Stimulated activated CD4-positive, alpha-beta T cell treated with anti-CD3 and anti-CD28 coated beads, Interleukin-4, amount 100 ng/mL, for 48 hours (primary cell): Measurements from ENCODE around the gene IRF2.

Experiments
- DNase-seq, 2 donors: peaks; one replicate each; pipeline ENCODE4 v3.0.0-alpha.2; 2020; ENCODE audit warnings: low read depth in 2 of 2

Gene IRF2

DNA sequence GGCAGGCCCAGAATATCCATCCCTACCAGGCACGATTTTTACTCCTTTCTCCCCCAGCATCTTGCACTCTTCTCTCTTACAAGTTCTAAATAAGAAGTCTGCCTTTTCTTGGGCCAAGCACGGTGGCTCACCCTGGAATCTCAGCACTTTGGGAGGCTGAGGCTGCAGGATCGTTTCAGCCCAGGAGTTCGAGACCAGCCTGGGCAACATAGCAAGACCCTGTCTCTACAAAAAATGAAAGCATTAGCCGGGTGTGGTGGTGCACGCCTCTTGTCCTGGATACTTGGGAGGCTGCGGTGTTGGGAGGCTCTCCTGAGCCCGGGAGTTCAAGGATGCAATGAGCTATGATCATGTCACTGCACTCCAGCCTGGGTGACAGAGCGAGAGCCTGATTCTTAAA, 64.8 kb downstream of the IRF2 start:
- no peak for DNase-seq

DNA sequence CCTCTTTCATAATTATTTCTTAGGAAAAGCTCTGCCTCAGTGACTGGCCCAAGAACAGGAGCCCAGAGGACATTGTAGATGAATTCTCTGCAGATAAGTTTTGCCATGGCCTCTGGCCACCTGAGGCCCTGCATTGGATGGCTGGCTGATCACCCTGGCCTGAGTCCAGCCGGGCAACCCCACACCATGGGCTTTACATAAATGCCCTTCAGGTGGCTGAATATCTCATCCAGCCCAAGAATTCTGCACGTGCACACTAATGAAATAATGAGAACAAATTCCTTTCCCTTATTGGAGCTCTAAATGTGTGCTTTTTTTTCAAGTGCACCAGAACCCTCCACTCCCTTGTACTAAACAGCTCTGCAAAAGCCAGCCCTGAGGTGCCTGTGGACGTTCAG, 65.7 kb downstream of the IRF2 start:
- DNase-seq, result no peak

DNA sequence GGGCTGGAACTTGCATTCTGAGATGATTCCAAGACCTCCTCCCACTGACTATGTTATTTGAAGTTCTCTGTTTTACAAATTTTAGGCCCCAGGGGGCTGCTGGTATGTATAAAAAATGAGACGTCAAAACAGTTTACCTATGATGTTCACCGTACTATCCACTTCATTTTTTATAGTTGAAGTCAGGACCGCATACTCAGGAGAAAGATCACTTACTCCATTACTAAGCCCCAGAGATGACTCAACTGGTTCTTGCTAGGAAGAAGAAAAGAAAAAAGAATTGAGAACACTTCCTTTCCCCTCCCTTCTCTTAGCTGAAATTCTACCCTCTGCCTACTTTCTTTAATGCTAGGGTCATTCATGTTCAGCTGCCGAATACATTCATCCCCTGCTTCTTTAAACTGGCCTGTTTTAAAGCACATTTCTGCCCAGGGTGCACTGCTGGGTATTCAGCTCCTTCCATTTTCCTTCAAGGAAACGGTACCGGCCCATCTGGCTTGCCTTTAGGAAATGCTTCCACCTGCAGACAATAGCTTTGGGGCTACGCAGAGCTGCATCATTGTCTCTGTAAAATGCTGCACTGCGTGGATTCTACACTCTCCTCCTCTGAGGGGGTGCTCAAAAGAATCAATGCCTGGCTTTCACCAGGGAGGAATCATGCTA, 66.2 kb downstream of the IRF2 start:
- DNase-seq, result no peak

DNA sequence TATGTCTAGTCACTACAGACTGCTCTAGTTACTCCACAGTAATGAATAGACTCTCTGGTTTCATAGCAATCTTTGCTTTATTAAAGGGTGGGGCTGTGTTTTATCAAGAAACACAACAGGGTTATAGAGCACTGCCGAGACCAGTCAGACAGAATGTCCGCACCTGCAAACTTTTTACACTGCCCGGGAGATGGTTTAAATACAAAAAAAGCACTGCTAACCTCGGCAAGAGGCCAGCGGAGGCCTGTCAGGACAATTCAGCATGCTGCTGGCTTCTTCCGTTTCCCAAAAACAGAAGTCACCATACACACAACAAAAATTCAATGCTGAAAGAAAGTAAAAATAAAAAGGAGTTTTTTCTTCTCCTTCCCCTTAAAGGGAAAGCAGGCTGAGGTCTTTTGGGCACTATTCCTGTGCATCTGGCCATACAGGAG, 67.4 kb downstream of the IRF2 start:
- DNase-seq, result no peak

DNA sequence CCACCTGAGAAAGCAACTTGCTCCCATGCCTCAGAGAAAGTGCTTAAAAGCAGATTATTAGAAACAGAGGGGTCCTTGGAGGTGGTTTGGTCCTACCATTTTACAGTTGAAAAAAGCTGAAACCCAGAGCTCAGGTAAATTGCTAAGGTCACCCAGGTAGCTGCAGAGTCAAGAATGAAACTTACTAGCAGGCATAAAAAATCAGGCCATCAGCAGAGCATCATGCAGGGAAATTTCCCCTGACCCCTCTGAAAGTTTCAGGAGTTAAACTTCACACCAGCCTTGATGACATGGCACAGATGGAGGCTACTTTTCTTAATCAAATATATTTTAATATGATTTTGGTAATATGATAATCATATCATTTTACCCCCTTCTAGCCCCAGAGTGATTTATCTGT, 70.3 kb downstream of the IRF2 start:
- no peak for DNase-seq

DNA sequence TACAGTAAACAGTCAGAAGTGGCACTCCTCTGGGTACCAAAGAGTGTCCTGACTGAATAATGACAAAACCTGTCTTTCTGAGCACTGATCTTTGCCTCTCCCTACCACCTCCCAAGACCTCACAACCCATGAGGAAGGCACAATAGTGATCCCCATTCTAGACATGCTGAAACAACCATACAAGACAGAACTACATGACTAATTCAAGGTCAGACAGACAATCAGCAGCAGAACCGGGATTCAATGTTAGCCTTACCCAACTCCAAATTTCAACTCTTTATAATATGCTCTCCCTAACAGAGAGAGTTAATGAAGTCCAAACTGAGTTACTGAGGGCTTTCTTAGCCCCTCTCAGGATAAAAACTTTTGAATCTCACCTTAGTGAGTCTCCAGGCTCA, 71.0 kb downstream of the IRF2 start:
- no peak for DNase-seq

DNA sequence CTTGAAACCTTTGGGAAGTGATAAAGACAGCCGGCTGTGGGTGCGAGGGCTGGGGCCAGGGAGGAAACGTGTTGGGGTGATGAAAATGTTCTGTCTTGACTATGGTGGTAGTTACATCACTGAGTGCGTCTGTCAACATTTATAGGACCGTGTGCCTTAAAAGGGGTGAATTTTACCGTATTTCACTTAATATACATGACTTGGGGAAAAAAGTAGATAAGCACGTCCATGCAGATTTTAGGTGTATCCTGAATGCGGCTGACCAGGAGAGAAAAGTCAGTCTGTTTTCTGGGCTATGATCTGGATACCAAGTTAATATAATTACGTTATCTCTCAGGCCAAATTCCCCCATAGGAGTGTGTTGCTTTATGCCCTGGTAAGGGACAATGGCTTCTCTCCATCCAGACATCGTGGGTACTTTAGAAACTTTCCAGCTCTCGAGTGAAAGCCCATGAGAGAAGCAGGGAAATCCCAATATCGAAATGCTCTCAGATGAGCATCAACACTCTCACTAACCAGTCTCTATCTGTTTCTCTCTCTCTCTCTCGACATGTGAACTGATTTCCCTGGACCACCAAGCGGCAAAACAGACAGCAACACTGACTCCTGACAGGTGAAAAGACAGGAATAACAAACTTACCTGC, 71.5 kb downstream of the IRF2 start:
- DNase-seq, result no peak

DNA sequence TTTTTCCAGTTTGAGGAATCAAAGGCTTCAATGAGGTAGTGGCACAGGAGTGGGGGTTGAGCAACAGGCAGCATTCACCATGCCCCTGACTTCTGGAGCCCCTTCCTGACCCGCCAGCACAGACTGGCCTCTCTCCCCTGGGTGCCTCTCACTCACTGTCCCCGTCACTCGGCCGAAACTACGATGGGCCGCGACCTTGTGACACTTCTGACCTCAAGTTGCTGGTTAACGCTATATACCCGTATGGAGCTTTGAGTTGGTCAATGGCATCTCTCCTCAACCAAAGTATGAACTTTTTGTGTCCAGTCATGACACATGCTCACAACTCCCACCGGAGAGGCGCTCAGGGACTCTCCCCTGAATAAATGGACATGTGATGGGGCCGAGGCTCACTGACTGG, 72.1 kb downstream of the IRF2 start:
- no peak for DNase-seq

DNA sequence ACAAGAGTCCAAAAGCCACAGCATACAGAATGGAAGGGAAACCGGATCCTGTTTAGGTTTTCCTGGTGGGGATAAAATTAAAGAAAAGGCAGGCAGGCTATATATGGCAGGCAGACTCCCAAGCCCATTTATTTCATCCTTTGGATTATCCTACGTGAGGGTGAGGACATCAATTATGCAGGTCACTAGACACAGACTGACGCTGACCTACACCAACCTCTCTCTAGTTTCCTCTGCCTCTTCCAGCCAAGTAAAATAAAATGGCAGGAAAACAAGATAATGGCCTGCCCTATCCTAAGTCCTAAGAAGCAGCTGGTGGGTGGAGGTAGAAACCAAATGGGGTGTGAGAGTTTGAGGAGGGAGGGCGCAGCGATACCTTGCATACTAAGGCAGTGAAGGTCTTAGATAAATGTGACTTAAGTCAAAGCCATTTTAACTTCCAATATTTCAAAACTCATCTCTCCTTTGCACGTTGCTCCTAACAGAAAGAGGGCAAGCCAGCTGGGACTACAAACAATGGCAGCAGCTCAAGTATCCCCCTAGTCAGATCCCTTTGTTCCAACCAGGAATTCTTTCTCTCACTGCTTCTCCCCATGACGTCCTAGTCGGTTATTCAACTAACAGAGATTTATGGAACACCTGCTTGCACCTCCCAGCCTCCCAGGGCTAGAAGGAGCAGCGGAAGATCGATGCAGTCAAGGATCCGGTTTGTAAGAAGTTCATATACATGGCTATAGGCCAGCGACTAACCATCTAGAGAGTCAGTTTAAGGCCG, 72.8 kb downstream of the IRF2 start:
- DNase-seq, result no peak

DNA sequence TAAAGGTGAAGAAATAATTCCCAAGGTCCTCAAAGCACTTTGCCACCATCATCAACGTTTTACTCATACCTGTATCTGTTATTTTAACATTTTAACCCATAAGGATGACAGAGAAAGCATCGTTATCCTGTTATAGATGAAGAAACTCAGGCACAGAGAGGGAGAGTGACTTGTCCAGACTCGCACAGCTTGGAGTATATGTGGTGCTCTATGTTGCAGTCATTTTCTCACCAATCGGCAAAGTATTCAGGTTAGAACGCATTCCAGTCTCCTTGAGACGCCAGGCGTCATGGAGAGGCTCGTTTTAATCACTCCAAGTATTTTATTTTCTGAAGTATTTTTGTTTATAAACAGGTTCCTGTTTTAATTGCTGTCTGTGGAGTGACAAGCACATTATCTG, 73.5 kb downstream of the IRF2 start:
- DNase-seq, result no peak

DNA sequence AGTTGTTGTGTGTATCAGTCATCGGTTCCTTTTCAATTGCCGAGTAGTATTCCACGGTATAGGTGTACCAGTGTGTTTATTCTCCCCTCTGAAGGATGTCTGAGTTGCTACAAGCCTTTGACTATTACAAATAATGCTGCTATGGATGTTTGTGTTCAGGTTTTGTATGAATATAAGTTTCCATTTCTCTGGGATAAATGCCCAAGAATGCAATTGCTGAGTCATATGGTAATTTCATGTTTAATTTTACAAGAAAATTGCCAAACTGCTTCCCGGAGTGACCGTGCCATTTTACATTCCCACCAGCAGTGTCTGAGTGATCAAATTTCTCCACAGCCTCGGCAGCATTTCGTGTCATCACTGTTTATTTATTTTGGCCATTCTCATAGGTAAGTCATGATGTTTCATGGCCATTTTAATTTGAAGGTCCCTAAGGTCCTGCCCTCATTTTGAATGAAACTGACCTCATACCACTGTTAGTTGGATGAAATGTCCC, 73.9 kb downstream of the IRF2 start:
- no peak for DNase-seq

DNA sequence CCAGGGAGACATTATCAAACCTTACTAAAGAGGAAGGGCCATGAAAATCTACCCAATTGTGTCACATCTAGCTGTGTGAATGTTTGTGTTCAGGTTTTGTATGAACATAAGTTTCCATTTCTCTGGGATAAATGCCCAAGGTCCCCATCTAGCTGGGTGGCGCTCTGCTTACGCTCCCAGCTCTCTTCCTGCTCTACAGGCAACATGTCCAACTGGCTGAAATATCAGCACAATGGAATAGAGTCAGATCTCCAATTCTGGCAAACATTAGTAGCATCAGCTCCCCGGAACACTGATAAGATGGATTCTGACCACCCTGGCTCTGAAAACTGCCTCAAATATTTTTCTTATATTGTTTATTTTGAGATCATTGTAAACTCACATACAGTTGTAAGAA, 74.8 kb downstream of the IRF2 start:
- no peak for DNase-seq

DNA sequence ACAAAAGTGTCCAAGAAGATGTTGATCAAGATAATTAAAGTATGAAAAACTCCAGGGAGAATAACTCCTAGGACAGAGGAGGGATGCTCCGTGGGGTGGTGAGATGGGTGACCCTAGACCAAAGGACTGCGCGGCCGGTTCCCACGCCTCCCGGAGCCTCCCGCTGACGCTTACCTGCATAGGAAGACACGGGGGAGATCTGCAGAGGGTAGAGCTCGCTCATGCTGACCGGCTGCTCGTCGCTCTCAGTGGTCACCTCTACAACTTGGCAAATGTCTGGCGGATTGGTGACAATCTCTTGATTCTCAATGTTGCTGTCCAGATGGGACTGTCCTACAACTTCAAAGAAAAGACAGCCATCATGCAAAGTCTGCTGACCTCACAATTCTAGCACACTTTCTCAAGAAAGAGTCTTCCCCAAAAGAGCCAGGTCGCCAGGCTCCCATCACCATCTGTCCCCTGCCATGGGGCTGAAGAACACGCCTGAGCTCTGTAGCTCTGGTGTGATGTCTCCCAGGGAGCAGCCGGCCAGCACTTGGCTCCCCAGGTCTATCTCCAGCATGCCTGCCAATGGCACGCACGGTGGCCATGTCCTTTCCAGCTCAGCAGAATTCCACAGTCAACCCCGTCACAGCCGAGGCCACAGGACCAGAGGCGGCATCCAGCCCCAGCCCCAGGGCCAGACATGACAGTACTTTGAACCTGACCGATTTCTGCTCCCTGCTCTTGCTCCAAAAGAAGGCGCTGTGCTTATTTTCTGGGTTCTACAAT, 75.4 kb downstream of the IRF2 start:
- no peak for DNase-seq

DNA sequence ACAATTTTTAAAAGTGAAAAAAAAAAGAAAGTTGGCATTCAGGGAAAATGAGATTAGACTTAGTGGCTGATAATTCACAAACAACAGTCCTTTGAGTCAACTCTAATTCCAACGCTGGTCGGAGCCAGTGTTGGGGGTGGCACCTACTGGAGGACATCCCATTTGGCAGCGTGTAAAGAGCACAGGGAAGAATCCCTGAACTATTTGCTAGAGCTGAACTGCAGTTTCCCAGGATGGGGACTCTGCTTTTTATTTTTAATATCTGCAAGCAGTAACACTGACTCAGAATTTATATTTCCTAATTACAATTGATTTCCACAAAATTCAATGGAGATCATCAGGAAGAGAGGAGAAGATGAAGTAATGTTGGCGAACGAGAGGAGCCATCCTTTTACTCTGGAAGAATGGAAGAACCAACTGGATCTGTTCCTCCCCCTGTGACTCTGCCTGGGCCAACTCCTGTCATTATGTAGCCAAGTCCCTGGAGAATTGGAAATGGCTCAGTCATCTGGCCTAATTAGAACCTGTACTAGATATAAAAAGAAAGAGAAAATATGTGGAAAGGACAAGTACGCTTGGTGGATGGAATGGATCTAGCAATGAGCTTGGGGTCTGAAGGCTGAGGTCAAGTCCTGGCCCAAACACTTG, 76.7 kb downstream of the IRF2 start:
- no peak for DNase-seq

DNA sequence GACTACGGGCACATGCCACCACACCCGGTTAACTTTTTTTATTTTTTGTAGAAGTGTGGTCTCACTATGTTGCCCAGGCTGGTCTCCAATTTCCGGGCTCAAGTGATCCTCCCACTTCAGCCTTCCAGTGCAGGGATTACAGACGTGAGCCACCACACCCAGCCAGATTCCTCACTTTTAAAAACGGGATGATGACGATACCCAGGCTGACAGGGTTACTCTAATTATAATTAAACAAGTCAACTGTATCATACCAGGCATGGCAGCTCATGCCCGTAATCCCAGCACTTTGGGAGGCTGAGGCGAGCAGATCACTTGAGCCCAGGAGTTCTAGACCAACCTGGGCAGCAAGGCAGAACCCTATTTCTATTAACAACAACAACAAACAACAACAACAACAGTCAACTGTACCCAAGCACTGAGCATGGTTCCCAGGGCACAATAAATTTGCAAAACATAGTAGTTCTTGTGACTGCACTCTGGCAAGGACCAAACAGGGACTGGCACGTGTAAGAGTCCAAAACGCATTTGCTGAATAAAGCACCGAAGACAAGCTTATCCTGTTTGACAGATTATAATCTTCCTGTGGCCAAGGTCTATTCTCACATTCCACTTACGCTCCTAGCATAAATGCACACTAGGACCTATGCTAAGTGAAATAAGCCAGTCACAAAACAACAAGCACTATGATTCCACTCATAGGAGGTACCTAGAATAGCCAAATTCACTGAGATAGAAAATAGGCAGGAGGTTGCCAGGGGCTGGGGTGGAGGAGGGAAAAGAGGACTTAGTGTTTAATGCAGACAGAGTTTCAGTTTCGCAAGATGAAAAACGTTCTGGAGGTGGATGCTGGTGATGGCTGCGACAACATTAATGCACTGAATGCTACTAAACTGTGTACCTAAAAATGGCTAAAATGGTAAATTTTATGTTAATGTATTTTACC, 77.5 kb downstream of the IRF2 start:
- DNase-seq, result no peak

DNA sequence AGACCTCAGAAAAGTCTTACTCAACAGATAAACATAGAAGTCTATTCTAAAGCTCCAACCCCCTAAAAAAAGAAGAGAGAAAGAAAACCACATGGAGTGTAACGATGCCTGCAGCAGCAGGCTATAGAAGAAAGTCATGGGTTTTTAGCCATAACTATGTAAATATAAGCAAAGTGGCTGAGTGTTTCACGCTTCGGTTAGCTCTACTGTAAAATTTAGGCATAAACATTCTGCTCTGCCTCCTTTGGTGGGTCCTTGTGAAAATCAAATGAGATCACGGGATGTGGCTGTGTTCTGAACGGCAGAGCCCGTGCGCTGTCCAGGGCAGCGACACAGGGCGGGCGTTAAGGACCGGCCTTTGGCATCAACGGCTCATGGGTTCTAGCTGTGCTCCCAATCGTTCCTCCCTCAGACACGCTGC, 78.4 kb downstream of the IRF2 start:
- no peak for DNase-seq

DNA sequence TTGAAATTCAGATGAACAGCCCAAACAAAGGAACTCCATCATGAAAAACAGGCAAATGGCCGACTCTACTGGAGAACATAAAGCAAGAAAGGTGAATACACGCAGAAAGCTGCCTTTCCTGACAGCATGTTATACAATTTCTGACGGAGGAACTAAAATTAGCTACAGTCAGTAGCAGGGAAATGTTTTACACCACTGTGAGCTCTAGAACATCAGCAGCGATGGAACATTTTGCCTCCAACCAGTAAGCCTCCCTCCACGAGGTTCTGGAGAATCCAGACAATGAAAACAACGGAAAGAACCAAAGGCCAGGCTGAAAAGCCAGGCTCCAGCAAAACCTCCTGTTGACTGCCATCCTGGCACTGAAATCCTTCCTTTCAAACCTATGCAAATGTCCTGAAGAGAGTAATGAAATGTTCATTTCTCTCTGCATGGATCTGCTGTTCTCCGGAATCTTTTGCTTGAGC, 78.9 kb downstream of the IRF2 start:
- no peak for DNase-seq

DNA sequence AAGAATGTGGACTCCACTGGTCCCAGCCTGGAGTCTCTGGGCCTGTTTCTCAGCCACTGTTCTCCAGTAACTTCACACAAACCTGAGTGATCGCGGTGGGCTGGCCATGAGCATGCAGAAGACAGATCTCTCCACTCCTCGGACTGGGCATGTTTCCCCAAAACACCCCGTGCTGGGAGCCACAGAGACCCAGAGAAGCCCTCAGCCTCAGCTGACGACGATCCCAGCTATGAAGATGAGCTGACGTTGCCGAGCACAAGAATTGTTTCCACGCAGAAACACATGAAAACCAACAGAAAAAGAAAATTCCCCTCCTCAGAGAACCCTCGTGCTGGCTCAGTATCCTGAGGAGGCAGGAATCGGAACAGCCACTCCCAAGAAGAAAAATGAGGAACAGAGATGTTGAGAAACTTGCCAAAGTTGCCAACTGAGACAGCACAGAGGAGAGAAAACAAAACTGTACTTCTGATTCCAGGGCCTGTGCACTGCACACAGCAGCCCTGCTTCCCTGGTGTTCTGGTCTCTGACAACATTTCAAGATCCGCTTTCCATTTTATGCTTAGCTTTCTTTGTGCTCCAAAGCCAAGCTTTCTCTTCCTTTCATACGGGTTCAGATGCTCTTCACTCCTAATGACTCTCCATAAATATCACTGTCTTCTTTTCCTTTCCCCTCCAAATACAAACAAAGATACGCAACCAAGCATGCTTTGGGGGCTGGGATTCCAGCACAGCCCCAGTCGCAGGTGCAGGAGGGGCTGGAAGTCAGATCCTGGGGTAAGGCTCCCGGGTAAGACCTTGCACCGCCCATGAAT, 81.4 kb downstream of the IRF2 start:
- DNase-seq, result no peak

DNA sequence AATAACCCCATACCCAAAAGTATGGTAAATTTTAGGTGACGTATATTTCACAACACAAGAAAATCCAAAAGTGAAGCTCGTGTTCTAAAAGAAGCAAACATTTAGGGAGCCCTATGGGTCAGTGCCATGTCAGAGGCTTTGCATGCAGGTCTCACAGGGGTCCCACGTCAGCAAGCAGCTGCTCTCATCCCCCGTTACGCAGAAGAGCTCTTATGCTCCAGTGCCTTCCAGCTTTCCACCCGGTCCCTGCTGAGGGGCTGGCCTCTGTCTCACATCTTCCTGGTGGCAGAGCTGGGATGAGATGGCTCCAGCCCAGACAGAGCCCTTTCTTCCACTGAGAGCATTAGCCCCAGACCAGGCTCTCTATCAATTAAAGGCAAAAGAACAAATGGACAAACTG, 82.0 kb downstream of the IRF2 start:
- no peak for DNase-seq
